ENCODE data around the gene WWOX.

WWOX gene

GRCh38 chr16:78791011-78791410 lies 691.6 kb downstream of the WWOX start:
- no peak for DNase-seq

DNA sequence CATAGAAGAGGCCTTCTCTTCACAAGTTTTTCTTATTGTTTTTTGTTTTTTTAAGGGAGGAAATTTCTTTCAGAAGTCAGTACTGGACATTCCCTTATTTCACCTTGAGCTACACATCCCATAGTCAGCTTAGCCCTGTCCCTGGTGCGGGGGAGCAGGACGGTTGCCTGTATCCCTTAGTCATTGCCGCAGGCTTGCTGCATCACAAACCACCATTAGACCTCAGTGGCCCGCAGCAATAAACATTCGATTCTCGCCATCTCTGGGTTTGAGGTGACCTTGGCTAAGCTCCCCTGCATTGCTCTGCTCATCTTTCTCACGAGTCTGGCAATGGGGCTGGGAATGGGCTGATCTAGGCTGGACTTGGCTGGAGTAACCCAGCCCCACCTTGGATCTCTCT lies 692.5 kb downstream of the WWOX start:
- no peak for DNase-seq

GRCh38 chr16:78792952-78793351 lies 693.5 kb downstream of the WWOX start:
- no peak for DNase-seq

- no peak for DNase-seq
Measured at GRCh38 chr16:78794581-78795250, 695.3 kb downstream of the WWOX start.

- DNase-seq = no peak
Measured at GRCh38 chr16:78795433-78795832, 696.0 kb downstream of the WWOX start.

DNA sequence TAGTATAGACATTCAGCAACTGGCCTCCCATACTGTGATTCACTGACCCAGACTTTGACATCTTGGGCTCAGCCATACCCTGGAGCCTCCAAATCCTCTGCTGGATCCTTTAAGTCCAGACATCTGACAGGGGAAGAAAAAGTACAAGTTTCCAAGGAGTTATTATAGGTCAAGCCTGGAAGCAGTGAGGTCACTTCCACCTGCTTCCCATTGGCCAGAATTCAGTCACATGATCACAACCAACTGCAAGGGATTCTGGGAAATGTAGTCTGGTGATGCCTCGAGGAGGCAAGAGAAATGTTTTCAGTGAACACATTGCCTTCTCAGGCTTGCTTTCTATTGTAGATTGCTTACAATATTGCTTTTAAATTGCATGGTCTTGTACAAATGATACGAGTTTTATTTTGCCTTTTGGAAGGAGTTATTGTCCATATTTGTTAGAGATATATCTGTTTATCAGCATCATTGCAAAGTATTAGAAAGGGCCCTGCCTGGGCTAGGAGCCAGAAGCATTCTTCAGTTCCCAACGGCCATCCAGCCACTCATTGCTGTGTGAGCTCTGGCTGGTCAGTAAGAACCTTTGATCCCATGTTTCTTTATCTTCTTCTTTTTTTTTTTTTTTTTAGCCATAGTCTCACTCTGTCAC lies 696.9 kb downstream of the WWOX start:
- DNase-seq = no peak

- no peak for DNase-seq
Measured at GRCh38 chr16:78799429-78799828, 700.0 kb downstream of the WWOX start.

DNA sequence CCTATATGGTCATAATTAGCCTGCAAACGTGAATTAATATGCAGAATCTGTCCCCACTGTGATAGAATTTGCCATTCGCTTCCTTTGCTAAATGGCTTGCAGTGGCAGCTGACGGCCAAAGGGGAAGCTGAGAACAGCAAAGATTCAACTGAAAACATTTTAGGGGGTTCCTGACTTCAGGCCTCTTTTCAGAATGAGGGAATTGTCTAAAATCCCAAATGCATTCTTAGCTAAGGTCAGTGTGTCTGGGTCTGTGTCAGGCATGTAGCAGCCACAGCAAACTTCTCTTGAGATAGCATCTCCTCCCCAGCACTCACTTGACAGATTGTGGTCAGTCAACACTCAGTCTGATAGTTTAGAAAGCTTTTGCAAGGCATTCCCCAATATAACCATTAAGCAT lies 701.1 kb downstream of the WWOX start:
- DNase-seq = no peak

DNA sequence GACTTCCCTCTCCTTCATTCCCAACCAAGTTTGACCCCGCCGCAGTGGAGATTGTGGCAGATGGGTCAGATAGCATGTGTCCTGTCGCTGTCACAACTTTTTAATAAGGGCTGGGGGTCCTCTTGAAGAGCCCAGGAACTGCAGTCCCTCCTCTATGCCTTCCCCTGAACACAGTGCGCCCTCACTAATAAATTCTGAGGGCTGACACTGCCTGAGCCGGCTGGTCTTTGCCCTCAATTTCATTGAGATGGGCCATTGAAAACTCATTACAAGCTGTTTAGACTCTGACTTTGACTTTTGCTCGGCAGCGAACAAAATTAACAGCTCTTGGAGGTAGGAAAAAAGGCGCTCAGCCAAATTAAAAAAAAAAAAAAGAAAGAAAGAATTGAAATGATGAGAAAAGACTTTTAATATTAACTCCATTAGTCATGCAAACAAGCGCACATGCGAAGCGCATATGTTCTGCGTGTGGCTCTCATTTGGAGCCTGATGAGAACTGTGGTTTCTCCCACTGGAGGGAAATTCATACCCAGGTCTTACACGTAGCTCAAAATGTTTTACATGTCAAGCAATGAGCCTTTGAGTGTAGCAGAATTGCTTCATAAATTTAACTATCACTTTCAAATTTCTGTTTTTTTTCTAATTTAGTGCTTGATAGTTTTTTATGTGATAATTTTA lies 704.7 kb downstream of the WWOX start:
- no peak for DNase-seq

- no peak for DNase-seq
Measured at GRCh38 chr16:78805556-78805955, 706.1 kb downstream of the WWOX start.

- DNase-seq = no peak
Measured at GRCh38 chr16:78811247-78811646, 711.8 kb downstream of the WWOX start.

DNA sequence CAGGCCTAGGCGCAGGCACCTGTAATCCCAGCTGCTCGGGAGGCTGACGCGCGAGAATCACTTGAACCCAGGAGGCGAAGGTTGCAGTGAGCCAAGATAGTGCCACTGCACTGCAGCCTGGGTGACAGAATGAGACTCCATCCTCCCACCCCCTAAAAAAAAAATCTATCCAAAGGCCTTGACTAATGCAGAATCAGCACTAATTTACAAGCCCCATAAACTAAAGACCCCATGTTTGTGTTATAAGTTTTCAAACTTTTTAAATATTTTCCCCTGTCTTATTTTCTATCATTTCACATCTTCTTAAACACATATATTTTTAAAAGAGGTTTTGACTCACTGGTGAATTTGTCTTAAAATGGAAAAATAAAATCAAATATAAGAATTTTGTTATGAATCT lies 713.1 kb downstream of the WWOX start:
- no peak for DNase-seq

DNA sequence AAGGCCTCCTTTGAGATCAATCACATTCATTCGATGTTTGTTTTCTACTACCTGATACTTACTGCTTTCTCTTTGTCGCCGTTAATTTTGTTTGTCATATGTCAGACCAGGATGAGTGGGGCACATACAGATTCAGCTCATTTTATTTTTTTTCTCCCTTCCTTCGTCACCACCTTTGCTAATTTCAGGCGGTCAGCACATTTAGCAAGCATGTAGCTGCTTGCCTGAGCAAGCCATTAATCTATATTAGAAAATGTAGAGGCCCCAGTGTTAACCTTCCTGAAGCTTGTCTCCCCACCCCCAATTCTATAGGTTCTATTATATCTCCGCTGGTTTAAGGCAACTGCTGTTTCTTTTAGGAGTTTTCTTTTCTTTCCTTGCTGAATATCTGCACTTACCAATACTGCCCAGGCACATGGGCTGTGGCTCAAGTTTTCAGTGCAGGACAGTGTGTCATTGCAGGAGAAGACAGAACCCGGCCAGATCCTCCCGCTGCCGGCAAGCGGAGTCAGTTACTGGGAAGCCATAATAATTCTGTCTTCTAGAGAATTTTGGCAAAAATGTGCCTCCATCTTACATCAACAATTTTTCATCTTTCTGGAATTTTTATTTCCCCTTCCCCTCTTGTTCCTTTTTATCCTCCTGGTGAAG lies 714.3 kb downstream of the WWOX start:
- no peak for DNase-seq

GRCh38 chr16:78815713-78816112 lies 716.3 kb downstream of the WWOX start:
- no peak for DNase-seq

DNA sequence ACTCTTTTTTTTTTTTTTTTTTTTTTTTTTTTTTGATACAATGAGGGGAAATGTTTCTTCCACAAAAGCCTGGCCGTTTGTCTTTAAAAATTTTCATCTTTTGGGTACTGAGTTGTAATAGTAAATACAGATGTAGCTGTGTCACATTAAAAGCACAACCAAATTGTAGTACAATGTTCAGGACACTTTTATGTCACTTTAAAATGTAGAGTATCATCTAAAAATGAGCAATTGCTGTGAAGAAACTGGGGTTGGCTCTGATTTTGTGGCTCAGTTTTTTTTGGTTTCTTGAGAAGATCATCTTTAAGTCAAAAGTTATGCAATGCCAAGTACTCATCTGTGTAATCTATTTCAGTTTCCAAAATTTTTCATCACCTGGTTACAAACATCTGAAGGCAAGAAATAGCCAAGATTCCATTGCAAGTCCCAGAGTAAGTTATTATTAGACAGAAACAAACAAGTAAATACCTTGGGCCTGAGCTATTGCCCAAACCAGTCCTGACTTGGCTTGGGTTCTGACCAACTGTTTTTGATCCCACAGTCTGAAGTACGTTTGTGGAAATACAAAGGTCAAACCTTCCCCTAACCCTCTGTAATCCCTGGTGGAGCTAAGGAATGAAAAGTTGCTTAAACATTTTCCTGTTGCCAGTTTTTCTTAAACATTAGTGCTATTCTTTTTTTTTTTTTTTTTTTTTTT lies 717.2 kb downstream of the WWOX start:
- DNase-seq = no peak

DNA sequence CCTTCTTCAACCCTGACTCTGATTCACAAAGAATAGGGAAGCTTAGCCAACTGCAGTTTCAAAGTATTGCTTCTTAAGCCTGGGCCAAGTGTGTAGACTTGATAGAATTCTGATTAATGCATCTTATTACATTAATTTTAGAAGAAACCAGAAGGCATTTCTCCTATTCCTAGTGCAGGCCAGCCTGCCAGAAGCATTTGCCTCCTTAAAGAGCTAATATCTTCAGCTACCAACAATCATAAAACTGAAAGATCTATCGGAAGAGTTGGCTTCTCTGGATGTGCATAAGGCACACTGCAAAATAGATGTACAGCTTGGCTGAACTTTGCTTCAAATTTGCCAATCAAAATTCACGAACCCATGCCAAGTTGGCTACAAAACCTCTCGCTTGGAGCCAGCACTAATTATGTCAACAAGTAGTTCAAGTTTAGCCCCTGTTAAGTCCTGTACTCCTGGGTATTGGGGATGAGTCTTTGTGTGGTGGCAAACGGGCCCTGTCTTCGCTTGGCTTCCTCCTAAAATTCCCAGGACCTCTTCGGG lies 717.8 kb downstream of the WWOX start:
- no peak for DNase-seq

DNA sequence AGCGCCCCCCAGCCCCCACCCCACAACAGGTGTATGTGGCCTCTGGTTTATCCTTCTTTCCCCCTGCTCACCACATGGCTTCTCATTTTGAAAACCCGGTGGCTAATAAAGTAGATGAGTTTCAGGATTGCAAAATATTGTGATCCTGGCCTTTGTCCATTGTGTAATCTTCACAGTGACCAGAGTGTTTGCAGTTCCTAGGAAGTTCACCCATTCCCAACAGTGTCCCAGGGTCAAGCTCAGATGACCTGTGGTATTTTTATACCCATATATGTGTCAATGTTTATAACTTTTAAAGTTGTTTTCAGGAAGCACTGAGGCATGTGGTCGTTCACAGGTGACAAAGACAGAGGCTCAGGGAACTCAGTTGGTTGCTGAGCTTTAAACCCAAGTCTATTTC lies 721.9 kb downstream of the WWOX start:
- no peak for DNase-seq

DNA sequence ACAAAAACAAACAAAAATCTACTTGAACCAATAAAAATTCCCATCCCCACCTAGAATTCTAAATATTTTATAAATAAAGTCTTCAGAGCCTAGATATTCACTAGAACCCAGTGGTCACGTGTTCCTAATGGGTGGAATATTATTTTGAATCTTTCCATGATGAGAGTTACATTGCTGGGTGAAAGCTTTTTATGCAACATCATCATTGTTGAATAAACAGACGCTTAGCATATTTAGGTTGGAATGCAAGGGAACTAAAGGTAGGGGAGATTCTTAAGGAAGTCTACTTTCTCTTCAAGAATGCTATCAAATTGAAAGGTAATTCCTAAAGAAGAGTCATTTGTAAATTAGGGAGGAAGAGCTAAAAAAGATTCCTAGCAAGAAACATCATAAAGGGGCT lies 723.1 kb downstream of the WWOX start:
- DNase-seq = no peak

DNA sequence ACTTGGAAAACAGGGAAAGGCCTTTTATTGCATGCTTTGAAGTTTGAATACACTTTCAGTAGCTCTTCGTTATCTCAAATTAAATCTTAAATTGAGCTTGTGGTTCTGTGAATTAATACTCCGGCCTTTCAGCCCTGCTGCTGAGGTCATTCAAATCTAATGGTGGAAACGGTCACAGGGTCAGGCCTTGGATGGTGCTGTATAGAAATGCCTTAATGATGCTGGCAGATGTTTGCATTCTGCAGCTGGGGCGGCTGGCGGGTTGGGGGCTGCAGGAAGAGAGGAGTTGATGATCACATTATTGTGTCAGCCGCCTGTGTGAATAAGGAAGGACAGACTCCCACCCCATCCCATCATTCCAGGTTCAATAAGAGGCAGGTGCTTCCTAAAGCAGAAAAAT lies 723.6 kb downstream of the WWOX start:
- DNase-seq = no peak

GRCh38 chr16:78829280-78829679 lies 729.8 kb downstream of the WWOX start:
- no peak for DNase-seq

DNA sequence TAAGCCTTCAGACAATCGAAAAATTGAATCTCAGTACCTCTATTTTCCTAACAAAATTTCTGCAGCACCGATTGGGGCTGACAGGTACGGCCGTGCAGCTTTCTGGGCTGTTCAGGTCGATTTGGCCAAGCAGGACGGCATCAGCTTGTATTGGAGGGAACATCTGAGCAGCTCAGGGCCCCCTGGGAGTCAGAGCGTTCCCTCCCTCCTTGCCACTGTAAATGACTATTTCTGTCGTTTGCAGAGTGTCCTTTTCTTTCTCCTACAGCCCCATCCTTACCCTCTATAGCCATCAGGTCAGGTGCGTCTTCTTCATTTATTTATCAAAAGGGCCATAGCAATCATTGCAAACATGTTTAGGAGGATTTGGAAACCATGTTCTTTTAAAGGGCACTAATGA lies 731.1 kb downstream of the WWOX start:
- no peak for DNase-seq

DNA sequence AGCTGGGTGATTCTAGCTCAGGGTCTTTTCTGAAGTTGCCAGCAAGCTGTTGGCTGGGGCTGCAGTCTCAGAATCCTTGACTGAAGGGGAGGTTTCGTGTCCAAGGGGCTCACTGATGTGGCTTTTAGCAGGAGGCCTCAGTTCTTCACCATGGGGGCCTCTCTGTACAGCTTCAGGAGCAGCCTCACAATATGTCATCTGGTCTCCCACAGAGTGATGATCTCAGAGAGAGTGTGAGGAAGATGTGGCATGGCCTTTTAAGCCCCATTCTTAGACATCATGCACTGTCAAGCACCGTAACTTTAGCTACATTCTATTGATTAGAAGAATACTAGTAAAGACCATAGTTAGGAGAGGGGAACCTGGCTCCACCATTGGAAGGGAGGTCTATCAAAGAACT lies 732.6 kb downstream of the WWOX start:
- no peak for DNase-seq

Measured in DMS79 (cell line).